GM20431 (cell line): ENCODE measurements around the gene CTR9.
"Not testable (repeated sequence)": the region's sequence is repeated elsewhere in the genome, so short reads cannot be mapped to it uniquely, and the experiment has no call there.

Source experiments
- in situ Hi-C: fragments of 300-500 bp; cut with MseI, MboI; formaldehyde crosslinking; loops from one replicate; pipeline ENCODE4 v1.15.0; 2020; ENCODE audit warnings: low sequenced_read_pairs; ENCODE audit not compliant: unreplicated experiment

CTR9 gene

DNA sequence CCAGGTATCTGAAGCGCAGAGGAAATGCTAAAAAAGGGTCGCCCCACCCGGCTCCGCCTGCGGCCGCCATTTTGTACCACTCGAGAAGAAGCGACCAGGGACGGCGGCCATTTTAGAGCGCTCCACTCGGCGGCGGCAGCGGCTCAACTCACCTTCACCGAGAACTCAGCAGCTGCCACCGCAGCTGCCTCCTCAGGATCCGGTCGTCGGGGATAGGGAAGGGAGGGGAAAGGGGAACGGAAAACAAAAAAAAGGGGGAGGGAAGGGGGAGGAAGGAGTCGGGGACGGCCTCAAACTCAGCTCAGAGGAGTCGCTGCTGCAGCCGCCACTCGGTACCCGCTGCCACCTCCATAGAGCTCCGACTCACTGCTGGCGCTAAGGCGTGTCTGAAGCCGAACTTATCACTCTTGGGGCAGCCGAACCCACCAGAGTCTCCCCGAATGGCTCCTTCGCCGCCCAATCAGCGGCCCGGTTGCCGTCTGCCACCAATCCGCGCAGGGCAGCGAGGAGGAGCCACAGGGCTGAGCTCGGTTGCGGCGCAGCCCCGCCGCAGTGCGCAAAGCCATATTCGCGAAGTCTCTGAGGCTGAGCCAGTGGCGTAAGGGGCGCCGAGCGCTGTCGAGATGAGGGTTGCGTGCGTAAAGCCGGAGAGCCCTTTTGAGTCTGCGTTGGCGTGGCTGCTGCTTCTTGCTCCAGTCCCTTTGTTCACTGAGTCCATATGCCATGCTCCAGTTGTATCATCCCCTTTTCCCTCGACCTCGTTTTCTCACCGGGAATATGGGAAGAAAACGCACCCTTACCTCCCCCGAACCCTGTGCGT is 57.7 kb downstream of the CTR9 start, which contains the start of gene EIF4G2:
EIF4G2 (minus strand) TSS at position 374 of the 820 bp plus-strand sequence.
- in situ Hi-C loops, result no loop called here

DNA sequence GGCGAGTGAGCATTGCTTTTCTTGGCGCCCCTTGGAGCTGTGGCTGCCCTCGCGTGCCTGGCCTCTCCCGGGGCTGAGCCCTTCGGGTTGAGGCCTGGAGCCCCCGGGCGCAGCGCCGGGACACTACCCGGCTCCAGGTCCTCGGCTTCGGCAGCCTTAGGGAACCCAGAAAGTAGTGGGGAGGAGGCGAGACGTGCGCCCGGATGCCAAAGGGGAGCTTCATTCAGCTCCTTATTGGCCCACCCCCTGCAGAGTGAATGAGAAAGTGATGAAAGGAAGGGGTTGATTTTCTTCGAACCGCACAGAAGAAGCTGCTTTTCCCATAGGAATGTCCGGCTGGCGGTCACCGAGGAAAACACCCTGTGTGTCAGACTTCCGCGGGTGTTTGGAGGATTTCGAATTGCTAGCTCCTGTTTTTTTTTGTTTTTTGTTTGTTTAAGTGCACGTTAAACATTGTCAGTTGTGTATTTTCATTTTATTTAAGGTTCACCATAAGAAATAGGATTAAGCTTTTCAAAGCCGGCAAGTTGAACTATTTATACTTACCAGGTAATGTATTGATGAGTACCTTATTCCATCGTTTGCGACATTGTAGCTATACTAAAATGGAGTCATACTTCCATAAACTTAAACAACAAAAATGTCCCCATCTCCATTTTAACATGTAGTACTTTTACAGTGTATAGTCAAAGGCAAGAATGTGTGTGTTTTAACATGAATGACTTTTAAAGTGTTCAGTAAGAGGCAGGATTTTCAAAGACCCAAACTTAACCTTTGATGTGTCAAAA is 58.5 kb downstream of the CTR9 start:
- in situ Hi-C loops, result no loop called here

DNA sequence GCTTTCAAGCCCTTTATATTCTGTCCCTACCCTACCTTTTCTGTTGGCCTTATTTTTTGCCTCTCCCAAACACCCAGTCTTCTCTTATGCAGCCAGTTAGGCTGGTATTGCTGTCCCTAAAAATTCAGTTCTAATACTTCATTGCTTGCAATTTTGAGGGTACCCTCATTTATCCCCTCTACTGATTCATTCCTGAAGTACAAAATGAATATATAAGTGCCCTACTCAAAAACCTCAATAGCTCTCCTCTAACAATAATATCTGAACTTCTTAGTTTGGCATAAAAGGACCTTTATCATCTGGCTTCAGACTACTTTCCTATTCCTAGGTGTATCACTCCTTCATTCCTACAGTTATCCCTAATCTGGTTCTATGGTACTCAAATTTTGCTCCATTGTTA is 62.9 kb downstream of the CTR9 start:
- in situ Hi-C loops, result no loop called here

DNA sequence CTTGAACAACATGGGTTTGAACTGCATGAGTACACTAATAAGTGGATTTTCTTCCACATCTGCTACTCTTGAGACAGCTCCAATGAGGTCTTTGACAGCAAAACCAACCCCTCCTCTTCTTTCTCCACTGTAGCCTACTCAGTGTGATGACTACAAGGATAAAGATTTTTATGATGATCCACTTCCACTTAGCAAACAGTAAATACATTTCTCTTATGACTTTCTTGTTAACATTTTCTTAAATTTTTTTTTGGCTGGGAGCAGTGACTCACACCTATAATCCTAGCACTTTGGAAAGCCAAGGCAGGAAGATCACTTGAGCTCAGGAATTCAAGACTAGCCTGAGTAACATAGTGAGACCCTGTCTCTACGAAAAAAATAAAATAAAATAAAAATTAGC is 67.5 kb downstream of the CTR9 start:
- in situ Hi-C loops, result no loop called here

DNA sequence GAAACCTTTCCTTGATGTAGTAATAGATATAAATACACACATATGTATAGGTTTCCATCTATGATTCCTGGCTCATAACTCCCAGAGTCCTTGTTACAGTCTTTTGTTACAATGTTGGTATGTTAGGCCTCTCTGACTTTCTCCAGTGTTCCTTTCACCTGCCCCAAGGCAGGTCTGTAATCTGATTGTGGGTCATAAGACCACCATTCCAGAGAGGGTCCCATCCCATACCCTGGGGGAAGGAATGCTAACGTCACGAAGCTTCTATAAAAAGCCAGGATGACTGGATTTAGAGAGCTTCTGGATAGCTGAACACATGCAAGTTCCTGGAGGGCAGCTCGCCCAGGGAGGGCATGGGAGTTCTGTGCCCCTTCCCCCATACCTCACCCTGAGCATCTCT is 71.4 kb downstream of the CTR9 start:
- in situ Hi-C loops, result not testable (repeated sequence)

DNA sequence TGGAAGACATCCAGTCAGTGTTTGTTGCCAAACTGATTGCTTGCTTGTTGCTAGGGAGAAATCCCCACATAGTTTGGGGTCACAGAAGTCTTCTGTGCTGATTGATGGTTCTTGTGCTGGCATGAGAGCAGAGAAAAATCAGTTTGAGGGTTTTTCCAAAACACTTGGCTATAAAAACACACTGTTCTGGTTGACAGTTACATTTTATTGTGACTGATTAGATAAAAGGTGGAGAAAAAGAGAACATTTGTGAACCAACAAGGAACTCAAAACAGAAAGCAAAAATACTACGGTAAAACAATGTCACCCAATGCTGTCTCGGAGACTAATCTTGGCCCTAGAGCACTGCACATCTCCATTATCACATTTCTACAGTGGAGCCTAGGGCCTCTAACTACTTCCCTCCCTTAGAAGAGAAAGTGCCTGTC is 72.1 kb downstream of the CTR9 start:
- in situ Hi-C loops, result no loop called here

DNA sequence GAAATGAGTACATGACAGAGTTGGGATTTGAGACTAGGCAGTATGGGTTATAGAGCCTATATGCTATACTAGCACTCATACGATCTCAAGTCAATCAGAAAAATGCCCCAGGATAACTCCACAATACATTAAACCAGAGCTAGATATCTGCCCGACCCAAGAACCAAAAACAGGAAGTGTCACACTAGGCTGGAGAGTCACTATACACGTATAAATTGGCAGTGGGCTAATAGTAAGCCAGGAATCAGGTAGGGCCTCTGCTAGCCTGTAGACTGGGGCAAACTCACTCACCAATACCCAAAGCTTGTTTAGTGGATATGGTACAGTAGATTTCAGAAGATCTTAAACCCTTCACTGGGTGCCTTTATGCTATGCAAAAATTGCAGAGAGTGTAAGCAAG is 73.8 kb downstream of the CTR9 start:
- in situ Hi-C loops, result no loop called here

DNA sequence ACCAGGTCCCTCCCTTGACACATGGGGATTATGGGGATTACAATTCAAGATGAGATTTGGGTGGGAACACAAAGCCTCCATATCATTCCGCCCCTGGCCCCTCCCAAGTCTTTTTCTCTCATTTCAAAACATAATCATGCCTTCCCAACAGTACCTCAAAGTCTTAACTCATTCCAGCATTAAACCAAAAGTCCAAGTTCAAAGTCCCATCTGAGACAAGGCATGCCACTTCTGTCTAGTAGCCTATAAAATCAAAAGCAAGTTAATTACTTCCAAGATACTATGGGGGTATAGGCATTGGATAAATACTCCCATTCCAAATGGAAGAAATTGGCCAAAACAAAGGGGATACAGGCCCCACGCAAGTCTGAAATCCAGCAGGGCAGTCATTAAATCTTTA is 77.4 kb downstream of the CTR9 start:
- in situ Hi-C loops, result no loop called here

DNA sequence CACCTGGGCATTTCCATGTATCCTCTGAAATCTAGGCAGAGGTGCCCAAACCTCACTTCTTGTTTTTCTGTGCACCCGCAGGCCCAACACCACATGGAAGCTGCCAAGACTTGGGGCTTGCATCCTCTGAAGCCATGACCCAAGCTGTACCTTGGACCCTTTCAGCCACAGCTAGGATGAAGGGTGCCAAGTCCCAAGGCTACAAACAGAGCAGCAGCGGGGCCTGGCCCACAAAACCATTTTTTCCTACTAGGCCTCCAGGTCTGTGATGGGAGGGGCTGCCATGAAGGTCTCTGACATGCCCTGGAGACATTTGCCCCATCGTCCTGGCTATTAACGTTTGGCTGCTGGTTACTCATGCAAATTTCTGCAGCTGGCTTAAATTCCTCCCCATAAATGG is 78.1 kb downstream of the CTR9 start:
- in situ Hi-C loops, result no loop called here
